ENCODE measurements around the gene RASSF8.

RASSF8 gene

GRCh38 chr12:25990495-25990894 is 32.0 kb downstream of the RASSF8 start:
- DNase-seq (ENCODE audit: low read depth): no peak
- H3K4me3 ChIP-seq (ENCODE audit: low read length): no peak overlapping the region
- TF ChIP-seq, protein P1, sequence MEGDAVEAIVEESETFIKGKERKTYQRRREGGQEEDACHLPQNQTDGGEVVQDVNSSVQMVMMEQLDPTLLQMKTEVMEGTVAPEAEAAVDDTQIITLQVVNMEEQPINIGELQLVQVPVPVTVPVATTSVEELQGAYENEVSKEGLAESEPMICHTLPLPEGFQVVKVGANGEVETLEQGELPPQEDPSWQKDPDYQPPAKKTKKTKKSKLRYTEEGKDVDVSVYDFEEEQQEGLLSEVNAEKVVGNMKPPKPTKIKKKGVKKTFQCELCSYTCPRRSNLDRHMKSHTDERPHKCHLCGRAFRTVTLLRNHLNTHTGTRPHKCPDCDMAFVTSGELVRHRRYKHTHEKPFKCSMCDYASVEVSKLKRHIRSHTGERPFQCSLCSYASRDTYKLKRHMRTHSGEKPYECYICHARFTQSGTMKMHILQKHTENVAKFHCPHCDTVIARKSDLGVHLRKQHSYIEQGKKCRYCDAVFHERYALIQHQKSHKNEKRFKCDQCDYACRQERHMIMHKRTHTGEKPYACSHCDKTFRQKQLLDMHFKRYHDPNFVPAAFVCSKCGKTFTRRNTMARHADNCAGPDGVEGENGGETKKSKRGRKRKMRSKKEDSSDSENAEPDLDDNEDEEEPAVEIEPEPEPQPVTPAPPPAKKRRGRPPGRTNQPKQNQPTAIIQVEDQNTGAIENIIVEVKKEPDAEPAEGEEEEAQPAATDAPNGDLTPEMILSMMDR (conservative IDR thresholded peaks at IDR 0.05; ENCODE audit: low read depth, low read length): no peak

DNA sequence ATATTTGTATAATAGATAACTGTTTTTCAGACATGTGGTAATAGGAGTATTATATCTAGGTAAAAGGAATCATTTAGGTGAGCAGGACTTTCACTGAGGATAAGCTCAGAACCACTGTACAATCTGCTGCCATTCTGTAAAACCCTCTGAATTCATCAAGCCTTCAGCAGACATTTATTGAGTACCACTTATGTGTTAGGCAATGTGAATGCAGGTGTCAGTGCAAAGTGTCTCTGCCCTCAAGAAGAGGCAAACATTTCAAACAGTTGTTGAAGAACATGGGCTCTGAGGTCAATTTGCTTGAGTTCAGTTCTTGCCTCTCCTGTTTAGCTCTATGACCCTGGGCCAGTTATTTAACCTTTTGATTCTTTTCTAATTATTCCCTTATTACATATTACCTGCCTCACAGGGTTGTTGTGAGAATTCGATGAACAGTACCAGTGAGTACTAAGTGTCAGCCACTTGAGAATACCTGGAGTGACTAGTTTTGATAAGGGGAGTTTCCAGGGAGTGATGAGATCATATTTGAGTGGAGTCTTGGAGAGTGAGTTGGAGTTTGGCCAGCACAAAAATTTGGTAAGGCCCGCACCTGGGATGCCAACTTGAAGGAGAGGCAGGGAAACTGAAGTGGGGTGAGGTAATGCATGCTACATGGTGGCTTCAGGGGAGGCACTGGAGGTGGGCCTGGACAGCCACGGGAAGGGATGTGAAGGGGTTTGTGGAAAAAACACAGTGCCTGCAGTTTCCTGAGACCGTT is 33.7 kb downstream of the RASSF8 start:
- TF ChIP-seq, protein P1 (conservative IDR thresholded peaks at IDR 0.05; ENCODE audit: low read depth, low read length): no peak
- DNase-seq (ENCODE audit: low read depth): no peak
- H3K4me3 ChIP-seq (ENCODE audit: low read length): no peak overlapping the region

DNA sequence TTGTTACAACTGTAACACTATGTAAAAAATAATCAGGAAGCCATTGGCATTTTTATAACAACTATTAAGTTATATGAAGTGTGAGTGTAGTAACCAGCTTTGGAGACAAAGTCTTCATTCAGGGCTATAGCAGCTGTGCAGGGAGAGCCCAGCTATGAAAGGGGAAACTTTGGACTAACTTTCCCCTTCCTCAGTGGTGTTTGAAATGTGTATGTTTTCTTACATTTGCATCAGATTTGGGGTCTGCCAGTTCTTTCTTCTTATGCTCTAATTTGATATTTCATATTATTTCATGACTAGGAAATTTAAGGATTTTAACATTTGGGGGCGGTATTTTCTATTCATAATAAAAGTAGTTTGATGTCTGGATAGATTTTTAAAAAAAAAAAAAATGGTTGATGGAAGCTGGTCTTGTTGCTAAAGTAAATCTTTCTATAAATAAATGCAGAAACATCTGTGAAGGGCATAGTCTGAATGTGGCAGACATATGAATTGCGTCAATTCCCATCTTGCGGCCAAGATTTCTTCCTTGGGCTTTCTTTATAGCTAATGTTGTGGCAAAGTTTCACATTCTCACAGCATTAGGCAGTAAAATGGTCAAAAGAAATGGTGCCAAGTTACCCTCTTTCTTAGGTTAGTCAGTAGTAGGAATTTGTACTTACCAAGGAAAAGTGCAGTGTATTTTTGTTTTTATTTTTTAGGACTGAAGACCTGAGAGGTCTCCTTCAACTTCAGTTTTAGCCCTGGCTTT is 35.6 kb downstream of the RASSF8 start:
- TF ChIP-seq, protein P1 (conservative IDR thresholded peaks at IDR 0.05; ENCODE audit: low read depth, low read length): no peak
- no peak for DNase-seq (ENCODE audit: low read depth)
- H3K4me3 ChIP-seq (ENCODE audit: low read length): no peak overlapping the region

GRCh38 chr12:25994901-25995625 is 36.6 kb downstream of the RASSF8 start:
- H3K4me3 ChIP-seq (ENCODE audit: low read length): no peak overlapping the region
- no peak for DNase-seq (ENCODE audit: low read depth)
- TF ChIP-seq, protein P1 (conservative IDR thresholded peaks at IDR 0.05; ENCODE audit: low read depth, low read length): no peak

- H3K4me3 ChIP-seq (ENCODE audit: low read length): no peak overlapping the region
- TF ChIP-seq, protein P1 (conservative IDR thresholded peaks at IDR 0.05; ENCODE audit: low read depth, low read length): no peak
These were observed 37.4 kb downstream of the RASSF8 start for GRCh38 chr12:25995906-25996305.

DNA sequence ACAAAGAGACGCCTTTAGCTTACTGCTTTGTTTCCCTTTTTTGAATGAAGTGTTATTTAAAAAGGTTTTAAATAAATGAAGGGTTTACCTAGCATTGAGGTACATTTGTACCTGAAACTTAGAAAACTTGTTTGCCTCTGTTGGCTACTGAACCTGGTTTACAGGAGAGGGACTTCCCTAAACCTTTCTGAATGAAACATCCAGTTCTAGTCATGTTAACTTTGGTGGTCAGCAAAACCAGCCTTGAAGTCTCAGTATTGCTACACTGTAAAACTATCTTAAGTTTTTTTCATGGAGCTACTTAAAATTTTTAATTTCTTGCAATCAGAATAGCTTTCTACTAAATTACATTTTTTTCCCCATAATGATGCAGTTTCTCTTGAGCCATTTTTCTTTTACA is 38.2 kb downstream of the RASSF8 start:
- TF ChIP-seq, protein P1 (conservative IDR thresholded peaks at IDR 0.05; ENCODE audit: low read depth, low read length): no peak
- H3K4me3 ChIP-seq (ENCODE audit: low read length): no peak overlapping the region
- DNase-seq (ENCODE audit: low read depth): no peak

More at GRCh38 chr12:25995906-25996305, 37.4 kb downstream of the RASSF8 start:
- DNase-seq (ENCODE audit: low read depth): peak; percentile 55

Measured in retinal pigment epithelial cell (primary cell).